PC-3 (cell line): ENCODE data around the gene SYMPK. TPM values are rescaled to one million over a fixed set of nuclear protein-coding genes. Genes with fewer than 3 reads are reported as not detected.

Experiments
- ATAC-seq: fragments of 200-7000 bp; cut with Tn5 transposase; 2 replicates; pipeline ENCODE4 v1.9.1; 2020; ENCODE audit warnings: mild to moderate bottlenecking, moderate library complexity
- BruUV-seq: library from RNA; stranded (reverse); fragments of 400-500 nt; replicated peaks from 2 replicates; lab custom pipeline; 2021; lab: Mats Ljungman, UMichigan
- CTCF ChIA-PET: fragments of 300-600 bp; sonication (Branson Sonifier 250); formaldehyde crosslinking; loops from one replicate; lab custom pipeline; 2022; ENCODE audit warnings: antibody characterized with exemption; lab: Charles Lee
- POLR2A ChIA-PET: fragments of 300-600 bp; sonication (Branson Sonifier 250); formaldehyde crosslinking; loops from one replicate; lab custom pipeline; 2022; ENCODE audit warnings: antibody characterized with exemption; ENCODE audit not compliant: unreplicated experiment; lab: Charles Lee
- DNase-seq: peaks from one replicate; pipeline ENCODE4 v3.0.0-alpha.2; 2015
- H2AFZ ChIP-seq: fragments of 300-600 bp; sonication (generic); 2 replicates; pipeline ENCODE4 v1.6.0; 2016; ENCODE audit warnings: antibody characterized with exemption, low read length
- H3F3A ChIP-seq: fragments of 300-600 bp; sonication (generic); one replicate; pipeline ENCODE4 v1.6.0; 2017; ENCODE audit warnings: antibody characterized with exemption, low read length, control low read depth, mild to moderate bottlenecking; ENCODE audit not compliant: unreplicated experiment
- H3K27ac ChIP-seq: fragments of 300-600 bp; sonication (generic); 2 replicates; pipeline ENCODE4 v1.5.1; 2016; ENCODE audit warnings: mild to moderate bottlenecking, low read length
- H3K27me3 ChIP-seq: fragments of 300-600 bp; sonication (generic); 2 replicates; pipeline ENCODE4 v1.6.1; 2016; ENCODE audit warnings: low read length, mixed read lengths
- H3K36me3 ChIP-seq: fragments of 300-600 bp; sonication (generic); 2 replicates; pipeline ENCODE4 v1.6.1; 2016; ENCODE audit warnings: low read depth, mixed run types, low read length, mixed read lengths
- H3K4me1 ChIP-seq: fragments of 300-600 bp; sonication (generic); 2 replicates; pipeline ENCODE4 v1.5.1; 2016; ENCODE audit warnings: low read length; ENCODE audit not compliant: insufficient read depth
- H3K4me2 ChIP-seq: fragments of 300-600 bp; sonication (generic); 2 replicates; pipeline ENCODE4 v1.6.0; 2016; ENCODE audit warnings: low read length
- H3K4me3 ChIP-seq: fragments of 300-600 bp; sonication (generic); 2 replicates; pipeline ENCODE4 v1.5.1; 2016; ENCODE audit warnings: mild to moderate bottlenecking, low read length, mixed read lengths
- H3K79me2 ChIP-seq: fragments of 300-600 bp; sonication (generic); 2 replicates; pipeline ENCODE4 v1.6.1; 2017; ENCODE audit warnings: low read length, mixed read lengths
- H3K9ac ChIP-seq: fragments of 300-600 bp; sonication (generic); 2 replicates; pipeline ENCODE4 v1.6.0; 2016; ENCODE audit warnings: mild to moderate bottlenecking, low read length
- H3K9me2 ChIP-seq: fragments of 300-600 bp; sonication (generic); replicated peaks from 2 replicates; pipeline ENCODE4 v1.6.1; 2016; ENCODE audit warnings: mixed run types, low read length, mixed read lengths
- H3K9me3 ChIP-seq: fragments of 300-600 bp; sonication (generic); 2 replicates; pipeline ENCODE4 v1.6.1; 2016; ENCODE audit warnings: low read length, mixed read lengths
- H4K20me1 ChIP-seq: fragments of 300-600 bp; sonication (generic); 2 replicates; pipeline ENCODE4 v1.6.1; 2016; ENCODE audit warnings: low read length, mixed read lengths
- CTCF ChIP-seq: fragments of 300-600 bp; sonication (generic); conservative IDR thresholded peaks from 2 replicates; pipeline ENCODE4 v1.5.1; 2017; ENCODE audit warnings: antibody characterized with exemption, low read depth, mild to moderate bottlenecking, low read length
- EZH2 ChIP-seq: fragments of 300-600 bp; sonication (generic); IDR thresholded peaks from one replicate; pipeline ENCODE4 v1.6.1; 2017; ENCODE audit warnings: antibody characterized with exemption, mild to moderate bottlenecking, low read length; ENCODE audit not compliant: unreplicated experiment
- EZH2phosphoT487 ChIP-seq: fragments of 300-600 bp; sonication (generic); IDR thresholded peaks from 2 replicates; pipeline ENCODE4 v1.6.1; 2018; ENCODE audit warnings: mild to moderate bottlenecking, antibody characterized with exemption, low read length, borderline replicate concordance
- intact Hi-C: fragments of 100-400 bp; cut with micrococcal nuclease; formaldehyde crosslinking; loops from 2 replicates; pipeline ENCODE4 v1.9.0; 2023
- total RNA-seq: library from RNA; depleted of rRNA; stranded (reverse); fragments of >200 nt; gene quantifications from 2 replicates; pipeline ENCODE4 v1.2.3, GENCODE V29; 2014

SYMPK gene
- total RNA-seq, 1 experiment from 2014 or later = 36.6 TPM

- Histone ChIP-seq H3K36me3 (peaks cover 8% of the 10 kb centered on the region; the same call in 1 of the 2 replicates), H4K20me1 (no peaks in the 10 kb centered on the region), H3K9ac (no peak overlapping the region), H3K9me2 (no peaks in the 10 kb centered on the region), H3K4me1 (peaks cover 29% of the 10 kb centered on the region), H3K27ac (no peak overlapping the region), H3K79me2 (peaks cover 4% of the 10 kb centered on the region), H3F3A (no peaks in the 10 kb centered on the region), H3K9me3 (no peaks in the 10 kb centered on the region), H3K27me3 (no peaks in the 10 kb centered on the region), H3K4me2 (no peak overlapping the region), H3K4me3 (no peak overlapping the region), H2AFZ (no peak overlapping the region)
- ATAC-seq (no peak), DNase-seq (no peak)
- intact Hi-C loops = no loop called here
- BruUV-seq = no TSS peak
- ChIA-PET POLR2A (no interaction called here), CTCF (no interaction called here)
- TF ChIP-seq EZH2phosphoT487 (no peak), CTCF (no peak), EZH2 (no peak)
Measured at GRCh38 chr19:45785781-45786532, 77.0 kb downstream of the SYMPK start.

GRCh38 chr19:45785097-45785496, 77.8 kb downstream of the SYMPK start:
- Histone ChIP-seq H3K36me3 (peaks cover 8% of the 10 kb centered on the region; the same call in 1 of the 2 replicates), H4K20me1 (no peaks in the 10 kb centered on the region), H3K9ac (no peak overlapping the region), H3K4me2 (no peak overlapping the region), H3K79me2 (no peaks in the 10 kb centered on the region), H3K4me1 (peaks cover 38% of the 10 kb centered on the region), H2AFZ (no peak overlapping the region), H3K4me3 (no peak overlapping the region), H3K9me3 (no peaks in the 10 kb centered on the region), H3K27me3 (no peaks in the 10 kb centered on the region), H3K9me2 (no peaks in the 10 kb centered on the region), H3F3A (no peaks in the 10 kb centered on the region), H3K27ac (no peak overlapping the region)
- intact Hi-C loops = no loop called here
- ATAC-seq = no peak
- BruUV-seq = no TSS peak
- CTCF ChIA-PET = no interaction called here
- TF ChIP-seq EZH2phosphoT487 (no peak), CTCF (no peak), EZH2 (no peak)
- DNase-seq = no peak
- POLR2A ChIA-PET = no interaction called here

- no peak overlapping the region for H3K4me3 ChIP-seq
- H3K79me2 ChIP-seq = no peaks in the 10 kb centered on the region
- BruUV-seq = no TSS peak
- ATAC-seq (no peak), DNase-seq (no peak)
- H3K27me3 ChIP-seq = no peaks in the 10 kb centered on the region
- H3K27ac ChIP-seq = no peak overlapping the region
- no peaks in the 10 kb centered on the region for H4K20me1 ChIP-seq
- intact Hi-C loops = no loop called here
- H3F3A ChIP-seq = no peaks in the 10 kb centered on the region
- no peaks in the 10 kb centered on the region for H3K9me2 ChIP-seq
- ChIA-PET CTCF (no interaction called here), POLR2A (no interaction called here)
- H3K9ac ChIP-seq = no peak overlapping the region
- H2AFZ ChIP-seq = no peak overlapping the region
- H3K4me1 ChIP-seq = peaks cover 44% of the 10 kb centered on the region
- no peaks in the 10 kb centered on the region for H3K9me3 ChIP-seq
- H3K4me2 ChIP-seq = no peak overlapping the region
- no peak for TF ChIP-seq EZH2phosphoT487
- no peak for TF ChIP-seq CTCF
- TF ChIP-seq EZH2 = no peak
- peaks cover 3% of the 10 kb centered on the region; the same call in 1 of the 2 replicates for H3K36me3 ChIP-seq
Measured at GRCh38 chr19:45784096-45784495, 78.9 kb downstream of the SYMPK start.
